Psoas muscle (tissue), 8 donors: ENCODE measurements around the gene IGSF21. TPM values are rescaled to one million over a fixed set of nuclear protein-coding genes. Genes with fewer than 3 reads are reported as not detected.

ENCODE experiments used
- ATAC-seq, 4 donors: fragments of 200-7000 bp; cut with Tn5 transposase; one replicate each; pipeline ENCODE4 v1.9.1; 2020; ENCODE audit warnings: moderate library complexity in 3 of 4, mild to moderate bottlenecking in 2 of 4
- DNase-seq, 2 donors: peaks; one replicate each; pipeline ENCODE4 v3.0.0-alpha.2; 2020
- H3K27ac ChIP-seq: fragments of 200-600 bp; one replicate; pipeline ENCODE4 v1.8.0; 2022
- H3K27me3 ChIP-seq, 3 donors: fragments of 200-600 bp in 1 of 3; one replicate each; pipeline versions ENCODE4 v1.6.1 to v1.8.0; 2013 to 2022; ENCODE audit warnings: low read length in 2 of 3, mild to moderate bottlenecking in 2 of 3, moderate library complexity in 1 of 3; ENCODE audit not compliant: insufficient read depth in 3 of 3
- H3K36me3 ChIP-seq, 2 donors: fragments of 200-600 bp in 1 of 2; one replicate each; pipeline versions ENCODE4 v1.6.1 to v1.8.0; 2013 to 2022; ENCODE audit warnings: low read depth in 1 of 2, mild to moderate bottlenecking in 1 of 2, moderate library complexity in 1 of 2; ENCODE audit not compliant: insufficient read depth in 1 of 2
- H3K4me1 ChIP-seq: fragments of 200-600 bp; one replicate; pipeline ENCODE4 v1.8.0; 2022
- H3K4me3 ChIP-seq: fragments of 200-600 bp; one replicate; pipeline ENCODE4 v1.8.0; 2022; ENCODE audit warnings: mild to moderate bottlenecking
- H3K9me3 ChIP-seq: fragments of 200-600 bp; one replicate; pipeline ENCODE4 v1.8.0; 2022
- WGBS, 3 donors: extraction: QIAGEN DNeasy Blood & Tissue Kit; methylation state at CpG; one replicate each; pipeline versions ENCODE4 v1.1.6 to v1.1.7; 2013; 5-methylcytosine and 5-hydroxymethylcytosine counted together
- intact Hi-C, 2 donors: fragments of 100-400 bp; cut with DNase I; formaldehyde crosslinking; loops; one replicate each; pipeline versions ENCODE4 v1.11.0 to v1.14.2; 2022
- polyA plus RNA-seq, 3 donors: library from polyadenylated mRNA; stranded (reverse); fragments of 200-250 nt; gene quantifications; one replicate each; pipeline ENCODE4 v1.2.3, GENCODE V29; 2013
- total RNA-seq, 4 donors: library from RNA; stranded (reverse); fragmentation: NEBNext Ultra II Directional in 2 of 4; extraction: Animal tissue kit (Norgen Biotek cat#: 25700) in 2 of 4; gene quantifications; one replicate each; pipeline versions ENCODE4 v1.2.1 to v1.2.4, GENCODE V29; 2021 to 2023
- TF ChIP-seq, protein P1 (sequence below): fragments of 200-600 bp; IDR thresholded peaks from one replicate; pipeline ENCODE4 v1.8.0; 2022; ENCODE audit warnings: antibody characterized with exemption
- donor health status: healthy with polysubstance abuse.
- donor health status: DM: no; HTN: no; CAD: no; lungs with moderate emphysema.
- donor health status: Bipolar disorder and iron deficiency.
- donor health status: healthy.
- donor health status: DM: yes; HTN: yes; CAD: no.
- donor health status: DM: no; HTN: no; CAD: no.
- donor health status: DM: no; HTN: no; CAD: no.
- donor health status: DM: yes; HTN: yes; CAD: no.

Gene IGSF21
- total and polyA plus RNA-seq, 7 donors: 0.10 to 0.88 (median 0.42) TPM

DNA sequence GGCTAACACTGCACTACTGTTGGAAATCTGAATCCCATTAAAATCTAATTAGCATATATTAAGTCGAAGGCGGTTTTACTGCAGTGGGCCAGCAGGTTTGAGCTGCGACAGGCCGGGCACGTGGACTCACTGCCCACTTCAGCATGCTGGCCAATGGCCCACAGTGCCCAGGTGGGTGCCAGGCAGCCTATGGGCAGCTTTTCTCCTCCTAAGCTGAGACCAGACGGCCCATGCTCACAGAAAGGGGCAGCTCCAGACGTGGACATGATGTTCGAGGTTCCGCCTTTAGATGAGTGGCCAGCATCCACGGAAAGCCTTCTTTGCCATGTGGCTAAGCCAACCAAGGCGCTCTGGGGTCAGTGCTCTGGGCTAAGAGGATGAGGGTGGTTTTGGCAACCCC is 283.4 kb downstream of the IGSF21 start:
- no peak for DNase-seq
- Histone ChIP-seq H3K27ac (no peak overlapping the region), H3K36me3 (no peaks in the 10 kb centered on the region), H3K4me3 (no peak overlapping the region), H3K27me3 (peaks cover 0 to 6% (median 5%) of the 10 kb centered on the region in 3 donors), H3K9me3 (no peaks in the 10 kb centered on the region), H3K4me1 (no peaks in the 10 kb centered on the region)
- intact Hi-C loops: no loop called here
- ATAC-seq: no peak
- TF ChIP-seq, protein P1, sequence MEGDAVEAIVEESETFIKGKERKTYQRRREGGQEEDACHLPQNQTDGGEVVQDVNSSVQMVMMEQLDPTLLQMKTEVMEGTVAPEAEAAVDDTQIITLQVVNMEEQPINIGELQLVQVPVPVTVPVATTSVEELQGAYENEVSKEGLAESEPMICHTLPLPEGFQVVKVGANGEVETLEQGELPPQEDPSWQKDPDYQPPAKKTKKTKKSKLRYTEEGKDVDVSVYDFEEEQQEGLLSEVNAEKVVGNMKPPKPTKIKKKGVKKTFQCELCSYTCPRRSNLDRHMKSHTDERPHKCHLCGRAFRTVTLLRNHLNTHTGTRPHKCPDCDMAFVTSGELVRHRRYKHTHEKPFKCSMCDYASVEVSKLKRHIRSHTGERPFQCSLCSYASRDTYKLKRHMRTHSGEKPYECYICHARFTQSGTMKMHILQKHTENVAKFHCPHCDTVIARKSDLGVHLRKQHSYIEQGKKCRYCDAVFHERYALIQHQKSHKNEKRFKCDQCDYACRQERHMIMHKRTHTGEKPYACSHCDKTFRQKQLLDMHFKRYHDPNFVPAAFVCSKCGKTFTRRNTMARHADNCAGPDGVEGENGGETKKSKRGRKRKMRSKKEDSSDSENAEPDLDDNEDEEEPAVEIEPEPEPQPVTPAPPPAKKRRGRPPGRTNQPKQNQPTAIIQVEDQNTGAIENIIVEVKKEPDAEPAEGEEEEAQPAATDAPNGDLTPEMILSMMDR: no peak
- WGBS, 3 donors: 79 to 82% (median 80%) methylated on average over 11 of the region's 11 CpGs

DNA sequence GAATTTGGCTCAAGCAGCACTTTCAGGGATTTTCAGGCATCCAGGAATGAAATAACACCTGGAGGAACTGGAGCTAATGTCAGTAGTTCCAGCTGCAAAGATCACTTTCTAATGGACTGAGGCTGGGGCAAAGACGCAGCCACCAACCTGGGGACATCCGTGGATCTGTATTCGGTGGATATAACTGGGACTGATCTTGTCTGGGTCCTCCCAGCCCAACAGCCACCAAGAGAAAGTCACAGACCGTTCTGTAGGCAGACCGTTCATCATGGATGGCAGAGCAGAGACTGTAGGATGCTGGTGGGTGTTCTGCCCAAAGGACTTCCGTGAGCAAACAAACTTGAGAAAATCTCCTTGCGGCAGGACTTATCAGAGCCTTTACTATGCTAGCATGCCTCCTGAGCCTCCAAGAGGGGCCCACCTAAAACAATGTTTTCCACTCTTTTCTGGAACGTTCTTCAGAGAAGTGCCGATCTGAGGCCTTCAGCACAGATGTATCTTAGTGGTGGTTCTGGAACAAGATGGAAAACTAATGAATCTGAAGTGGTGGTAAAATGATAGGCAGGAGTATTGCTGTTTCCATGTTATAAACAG is 287.1 kb downstream of the IGSF21 start:
- WGBS, 3 donors: 85 to 90% (median 87%) methylated on average over 9 of the region's 9 CpGs
- no peak for ATAC-seq
- H3K4me1 ChIP-seq: no peaks in the 10 kb centered on the region
- no peak for DNase-seq
- no peak overlapping the region for H3K4me3 ChIP-seq
- H3K27ac ChIP-seq: no peak overlapping the region
- TF ChIP-seq, protein P1: no peak
- no peaks in the 10 kb centered on the region for H3K9me3 ChIP-seq
- intact Hi-C loops: no loop called here
- H3K27me3 ChIP-seq: peaks cover 0 to 10% (median 6%) of the 10 kb centered on the region in 3 donors
- no peaks in the 10 kb centered on the region for H3K36me3 ChIP-seq

DNA sequence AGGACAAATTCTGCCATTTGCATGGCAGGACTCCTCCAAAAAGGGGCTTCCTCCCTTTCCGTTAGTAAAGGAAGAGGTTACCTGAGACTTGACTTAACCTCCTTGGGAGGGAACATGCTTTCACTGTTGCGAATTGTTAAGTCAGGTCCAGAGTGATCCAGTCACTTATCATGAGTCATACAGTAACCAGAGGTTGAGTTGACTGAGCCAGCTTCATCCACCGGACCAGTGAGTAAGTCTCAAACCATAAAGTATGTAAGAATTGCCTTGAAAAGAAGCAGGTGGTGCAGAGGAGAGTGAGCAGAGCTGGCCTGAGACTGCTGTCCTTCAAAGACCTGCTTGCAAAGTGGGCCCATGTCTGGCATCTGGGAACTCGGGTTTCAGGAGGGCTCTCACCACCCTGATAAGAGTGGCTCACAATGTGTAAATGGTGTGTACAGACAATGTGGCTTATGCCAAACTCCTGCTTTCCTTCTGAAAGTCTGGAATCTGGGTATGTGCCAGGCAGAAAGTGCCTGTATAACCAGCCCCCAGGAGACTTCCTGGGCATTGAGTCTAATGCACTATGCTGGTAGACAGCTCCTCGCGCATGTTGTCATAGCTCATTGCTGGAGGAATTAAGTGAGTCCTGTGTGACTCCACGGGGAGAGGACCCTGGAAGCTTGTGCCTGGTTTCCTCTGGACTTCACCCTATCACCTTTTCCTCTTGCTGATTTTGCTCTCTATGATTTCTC is 288.8 kb downstream of the IGSF21 start:
- ATAC-seq (no peak), DNase-seq (no peak)
- H3K27me3 ChIP-seq: peaks cover 0 to 10% (median 6%) of the 10 kb centered on the region in 3 donors
- intact Hi-C loops: no loop called here
- TF ChIP-seq, protein P1: no peak
- H3K4me1 ChIP-seq: no peaks in the 10 kb centered on the region
- WGBS, 3 donors: 46 to 53% (median 50%) methylated on average over 7 of the region's 7 CpGs
- H3K4me3 ChIP-seq: no peak overlapping the region
- no peak overlapping the region for H3K27ac ChIP-seq
- H3K36me3 ChIP-seq: no peaks in the 10 kb centered on the region
- no peaks in the 10 kb centered on the region for H3K9me3 ChIP-seq

DNA sequence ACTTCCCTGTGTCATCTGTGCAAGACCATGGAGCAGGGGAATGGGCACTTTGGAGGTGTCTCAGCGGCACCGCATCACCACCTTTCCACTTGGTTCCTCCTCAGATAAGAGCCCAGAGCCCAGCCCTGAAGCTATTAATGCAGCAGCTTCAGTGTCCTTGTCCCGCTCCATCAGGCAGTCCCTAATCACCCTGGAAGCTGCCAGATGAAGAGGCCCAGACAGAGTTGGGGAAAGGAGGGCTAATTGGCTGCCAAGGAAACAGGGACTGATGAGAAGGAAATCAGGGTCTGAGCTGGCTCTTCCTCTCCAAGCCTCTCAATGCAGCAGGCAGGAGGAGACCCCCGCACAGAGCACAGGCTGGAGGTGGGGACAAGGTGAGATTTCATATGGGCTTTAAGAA is 290.0 kb downstream of the IGSF21 start:
- TF ChIP-seq, protein P1: no peak
- no peaks in the 10 kb centered on the region for H3K36me3 ChIP-seq
- no peak overlapping the region for H3K4me3 ChIP-seq
- DNase-seq (no peak), ATAC-seq (no peak)
- H3K9me3 ChIP-seq: no peaks in the 10 kb centered on the region
- no peaks in the 10 kb centered on the region for H3K4me1 ChIP-seq
- H3K27me3 ChIP-seq: peaks cover 0 to 10% (median 4%) of the 10 kb centered on the region in 3 donors
- H3K27ac ChIP-seq: no peak overlapping the region
- intact Hi-C loops: no loop called here
- WGBS, 3 donors: 67 to 77% (median 74%) methylated on average over 4 of the region's 4 CpGs
